Neural cell (in vitro differentiated cells): Measurements from ENCODE around the gene MLC1. TPM values are rescaled to one million over a fixed set of nuclear protein-coding genes. Genes with fewer than 3 reads are reported as not detected.

Experiments
- H2AFZ ChIP-seq: fragments of 200-600, 300-800 bp; sonication (generic), shearing (Covaris generic); 2 replicates; pipeline ENCODE4 v1.6.0; 2014; ENCODE audit warnings: low read depth, mild to moderate bottlenecking, antibody characterized with exemption, low read length, moderate library complexity
- H3F3A ChIP-seq: fragments of 200-600 bp; shearing (Covaris generic); 2 replicates; pipeline ENCODE4 v1.6.1; 2016; ENCODE audit warnings: mild to moderate bottlenecking, moderate library complexity, mixed read lengths, antibody characterized with exemption, low read length; ENCODE audit not compliant: insufficient read depth, poor library complexity, severe bottlenecking
- H3K27ac ChIP-seq: fragments of 200-600, 300-800 bp; sonication (generic), shearing (Covaris generic); 2 replicates; pipeline ENCODE4 v1.5.1; 2014; ENCODE audit warnings: mild to moderate bottlenecking, low read length, moderate library complexity
- H3K27me3 ChIP-seq: fragments of 300-800, 200-600 bp; sonication (generic), shearing (Covaris generic); 2 replicates; pipeline ENCODE4 v1.6.0; 2014; ENCODE audit warnings: mild to moderate bottlenecking, low read depth, low read length, moderate library complexity; ENCODE audit not compliant: insufficient read depth
- H3K36me3 ChIP-seq: fragments of 300-800, 200-600 bp; sonication (generic), shearing (Covaris generic); 2 replicates; pipeline ENCODE4 v1.5.1; 2014; ENCODE audit warnings: mild to moderate bottlenecking, antibody characterized with exemption, low read length, moderate library complexity; ENCODE audit not compliant: insufficient read depth
- H3K4me2 ChIP-seq: fragments of 300-800, 200-600 bp; sonication (generic), shearing (Covaris generic); 2 replicates; pipeline ENCODE4 v1.6.0; 2014; ENCODE audit warnings: mild to moderate bottlenecking, low read length
- H3K4me3 ChIP-seq: fragments of 300-800, 200-600 bp; sonication (generic), shearing (Covaris generic); 2 replicates; pipeline ENCODE4 v1.5.1; 2014; ENCODE audit warnings: mild to moderate bottlenecking, low read length, moderate library complexity
- H3K79me2 ChIP-seq: fragments of 200-600 bp; shearing (Covaris generic); replicated peaks from 2 replicates; pipeline ENCODE4 v1.6.0; 2014; ENCODE audit warnings: mild to moderate bottlenecking, low read length, moderate library complexity; ENCODE audit not compliant: insufficient read depth
- H3K9ac ChIP-seq: fragments of 300-800, 200-600 bp; sonication (generic), shearing (Covaris generic); 2 replicates; pipeline ENCODE4 v1.6.1; 2016; ENCODE audit warnings: mild to moderate bottlenecking, low read length, mixed read lengths
- H3K9me2 ChIP-seq: fragments of 200-600 bp; shearing (Covaris generic); 2 replicates; pipeline ENCODE4 v1.6.1; 2016; ENCODE audit warnings: mild to moderate bottlenecking, low read length, mixed read lengths; ENCODE audit not compliant: insufficient read depth
- H3K9me3 ChIP-seq: fragments of 200-600, 300-800 bp; sonication (generic), shearing (Covaris generic); 2 replicates; pipeline ENCODE4 v1.6.1; 2016; ENCODE audit warnings: mild to moderate bottlenecking, mixed run types, low read length, moderate library complexity, mixed read lengths
- H4K20me1 ChIP-seq: fragments of 200-600 bp; shearing (Covaris generic); 2 replicates; pipeline ENCODE4 v1.6.1; 2016; ENCODE audit warnings: mild to moderate bottlenecking, mixed run types; ENCODE audit not compliant: insufficient read depth
- CTCF ChIP-seq: fragments of 450-650 bp; IDR thresholded peaks from 2 replicates; pipeline ENCODE4 v1.5.1; 2014; ENCODE audit warnings: antibody characterized with exemption, mild to moderate bottlenecking, moderate library complexity; ENCODE audit not compliant: poor library complexity, severe bottlenecking
- EP300 ChIP-seq: fragments of 450-650 bp; conservative IDR thresholded peaks from 2 replicates; pipeline ENCODE4 v1.6.1; 2014; ENCODE audit warnings: antibody characterized with exemption, mild to moderate bottlenecking, moderate library complexity; ENCODE audit not compliant: poor library complexity, severe bottlenecking
- EZH2 ChIP-seq: fragments of 200-600, 300-800 bp; shearing (Covaris generic), sonication (generic); IDR thresholded peaks from 2 replicates; pipeline ENCODE4 v1.6.1; 2014; ENCODE audit warnings: antibody characterized with exemption, low read length, borderline replicate concordance, mild to moderate bottlenecking; ENCODE audit not compliant: insufficient read depth, poor library complexity, severe bottlenecking
- MXI1 ChIP-seq: fragments of 450-650 bp; conservative IDR thresholded peaks from 2 replicates; pipeline ENCODE4 v1.6.1; 2014; ENCODE audit warnings: antibody characterized with exemption, mild to moderate bottlenecking; ENCODE audit not compliant: poor library complexity, severe bottlenecking
- POLR2AphosphoS5 ChIP-seq: IDR thresholded peaks from 2 replicates; pipeline ENCODE4 v1.6.1; 2012
- RAD21 ChIP-seq: fragments of 450-650 bp; conservative IDR thresholded peaks from 2 replicates; pipeline ENCODE4 v1.6.1; 2014; ENCODE audit warnings: antibody characterized with exemption, mild to moderate bottlenecking, moderate library complexity
- SMC3 ChIP-seq: fragments of 450-650 bp; conservative IDR thresholded peaks from 2 replicates; pipeline ENCODE4 v1.6.1; 2014; ENCODE audit warnings: antibody characterized with exemption, mild to moderate bottlenecking, moderate library complexity; ENCODE audit not compliant: poor library complexity
- TAF1 ChIP-seq: IDR thresholded peaks from 2 replicates; pipeline ENCODE4 v1.6.1; 2012; ENCODE audit warnings: low read depth
- polyA plus RNA-seq: library from polyadenylated mRNA; depleted of rRNA; stranded (reverse); fragments of >200 nt; gene quantifications from 2 replicates; pipeline ENCODE4 v1.2.3, GENCODE V29; 2014
- TF ChIP-seq, protein P1 (sequence below): IDR thresholded peaks from 2 replicates; pipeline ENCODE4 v1.6.1; 2012; ENCODE audit warnings: borderline replicate concordance

The MLC1 gene
- polyA plus RNA-seq, 1 donor from 2014 or later: not detected

- no peak overlapping the region for H3K4me2 ChIP-seq
- H3K79me2 ChIP-seq: no peaks in the 10 kb centered on the region
- no peaks in the 10 kb centered on the region for H3K9me2 ChIP-seq
- no peak overlapping the region for H3K4me3 ChIP-seq
- no peaks in the 10 kb centered on the region for H3K27me3 ChIP-seq
- H3F3A ChIP-seq: no peaks in the 10 kb centered on the region
- H3K27ac ChIP-seq: no peak overlapping the region
- no peak overlapping the region for H3K9ac ChIP-seq
- no peaks in the 10 kb centered on the region for H3K36me3 ChIP-seq
- no peak for TF ChIP-seq POLR2AphosphoS5
- TF ChIP-seq RAD21: no peak
- TF ChIP-seq TAF1: no peak
- TF ChIP-seq, protein P1, sequence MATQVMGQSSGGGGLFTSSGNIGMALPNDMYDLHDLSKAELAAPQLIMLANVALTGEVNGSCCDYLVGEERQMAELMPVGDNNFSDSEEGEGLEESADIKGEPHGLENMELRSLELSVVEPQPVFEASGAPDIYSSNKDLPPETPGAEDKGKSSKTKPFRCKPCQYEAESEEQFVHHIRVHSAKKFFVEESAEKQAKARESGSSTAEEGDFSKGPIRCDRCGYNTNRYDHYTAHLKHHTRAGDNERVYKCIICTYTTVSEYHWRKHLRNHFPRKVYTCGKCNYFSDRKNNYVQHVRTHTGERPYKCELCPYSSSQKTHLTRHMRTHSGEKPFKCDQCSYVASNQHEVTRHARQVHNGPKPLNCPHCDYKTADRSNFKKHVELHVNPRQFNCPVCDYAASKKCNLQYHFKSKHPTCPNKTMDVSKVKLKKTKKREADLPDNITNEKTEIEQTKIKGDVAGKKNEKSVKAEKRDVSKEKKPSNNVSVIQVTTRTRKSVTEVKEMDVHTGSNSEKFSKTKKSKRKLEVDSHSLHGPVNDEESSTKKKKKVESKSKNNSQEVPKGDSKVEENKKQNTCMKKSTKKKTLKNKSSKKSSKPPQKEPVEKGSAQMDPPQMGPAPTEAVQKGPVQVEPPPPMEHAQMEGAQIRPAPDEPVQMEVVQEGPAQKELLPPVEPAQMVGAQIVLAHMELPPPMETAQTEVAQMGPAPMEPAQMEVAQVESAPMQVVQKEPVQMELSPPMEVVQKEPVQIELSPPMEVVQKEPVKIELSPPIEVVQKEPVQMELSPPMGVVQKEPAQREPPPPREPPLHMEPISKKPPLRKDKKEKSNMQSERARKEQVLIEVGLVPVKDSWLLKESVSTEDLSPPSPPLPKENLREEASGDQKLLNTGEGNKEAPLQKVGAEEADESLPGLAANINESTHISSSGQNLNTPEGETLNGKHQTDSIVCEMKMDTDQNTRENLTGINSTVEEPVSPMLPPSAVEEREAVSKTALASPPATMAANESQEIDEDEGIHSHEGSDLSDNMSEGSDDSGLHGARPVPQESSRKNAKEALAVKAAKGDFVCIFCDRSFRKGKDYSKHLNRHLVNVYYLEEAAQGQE: no peak
- no peak for TF ChIP-seq EP300
- H3K9me3 ChIP-seq: no peaks in the 10 kb centered on the region
- H2AFZ ChIP-seq: no peak overlapping the region
- H4K20me1 ChIP-seq: no peaks in the 10 kb centered on the region
Measured at GRCh38 chr22:50086526-50086925, 1.3 kb upstream of the MLC1 start.

DNA sequence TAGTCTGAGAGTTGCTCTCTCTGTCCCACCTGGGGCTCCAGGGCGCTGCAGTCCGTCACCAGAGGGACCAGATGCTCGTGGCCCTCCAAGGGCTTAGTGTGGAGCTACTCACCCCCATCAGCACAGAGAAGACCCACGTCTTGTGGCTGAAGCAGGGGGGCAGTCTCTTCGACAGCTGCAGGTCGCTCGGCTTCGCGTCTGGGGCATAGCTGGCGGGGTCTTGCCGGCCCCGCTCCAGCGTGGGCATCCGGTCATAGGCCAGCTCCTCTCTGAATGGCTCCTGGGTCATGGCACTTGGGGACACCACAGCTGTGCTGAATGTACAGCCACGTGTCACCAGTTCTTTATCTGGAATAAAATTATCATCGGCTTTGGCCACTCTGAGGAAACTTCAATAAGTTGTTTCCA is 608 bp downstream of the MLC1 start:
- H3K9me2 ChIP-seq: no peaks in the 10 kb centered on the region
- no peak overlapping the region for H2AFZ ChIP-seq
- TF ChIP-seq TAF1: no peak
- TF ChIP-seq RAD21: no peak
- no peak for TF ChIP-seq CTCF
- no peaks in the 10 kb centered on the region for H3F3A ChIP-seq
- no peak overlapping the region for H3K9ac ChIP-seq
- H4K20me1 ChIP-seq: no peaks in the 10 kb centered on the region
- H3K4me2 ChIP-seq: no peak overlapping the region
- H3K9me3 ChIP-seq: no peaks in the 10 kb centered on the region
- no peak overlapping the region for H3K4me3 ChIP-seq
- H3K79me2 ChIP-seq: no peaks in the 10 kb centered on the region
- H3K27ac ChIP-seq: no peak overlapping the region
- no peaks in the 10 kb centered on the region for H3K27me3 ChIP-seq
- H3K36me3 ChIP-seq: no peaks in the 10 kb centered on the region

GRCh38 chr22:50084080-50084477 is 1.1 kb downstream of the MLC1 start:
- H3F3A ChIP-seq: no peaks in the 10 kb centered on the region
- H3K4me2 ChIP-seq: no peak overlapping the region
- no peaks in the 10 kb centered on the region for H3K9me3 ChIP-seq
- H3K36me3 ChIP-seq: no peaks in the 10 kb centered on the region
- TF ChIP-seq RAD21 (no peak), POLR2AphosphoS5 (no peak), EZH2 (no peak), MXI1 (no peak), CTCF (no peak), EP300 (no peak), TAF1 (no peak), SMC3 (no peak)
- TF ChIP-seq, protein P1: no peak
- H3K79me2 ChIP-seq: no peaks in the 10 kb centered on the region
- no peaks in the 10 kb centered on the region for H3K9me2 ChIP-seq
- no peak overlapping the region for H3K4me3 ChIP-seq
- no peak overlapping the region for H2AFZ ChIP-seq
- no peak overlapping the region for H3K27ac ChIP-seq
- H3K27me3 ChIP-seq: no peaks in the 10 kb centered on the region
- H3K9ac ChIP-seq: no peak overlapping the region
- H4K20me1 ChIP-seq: no peaks in the 10 kb centered on the region
